Testis (tissue), 2 donors: ENCODE measurements around the gene CDH4.

ENCODE experiments used
- CTCF ChIP-seq, 3 experiments: fragments of 450-650 bp in 2 of 3; fragments of 200-600 bp in 1 of 3; sonication (generic) in 1 of 3; IDR thresholded peaks; one replicate each; pipeline ENCODE4 v1.5.1; 2016 to 2019; ENCODE audit warnings: antibody characterized with exemption in 3 of 3, mild to moderate bottlenecking in 2 of 3, moderate library complexity in 1 of 3
- POLR2A ChIP-seq: fragments of 450-650 bp; IDR thresholded peaks from one replicate; pipeline ENCODE4 v1.6.1; 2017; ENCODE audit warnings: antibody characterized with exemption, mild to moderate bottlenecking, moderate library complexity

- TF ChIP-seq CTCF (IDR thresholded peaks at IDR 0.05) (no peak), POLR2A (no peak)
Observed at GRCh38 chr20:61558726-61559125, 306.7 kb downstream of the CDH4 start.
